HepG2 (cell line): Measurements from ENCODE around the gene ARHGAP5. TPM values are rescaled to one million over a fixed set of nuclear protein-coding genes. Genes with fewer than 3 reads are reported as not detected.

Experiments
- ARHGAP35 ChIP-seq: sonication (generic); formaldehyde crosslinking; IDR thresholded peaks from 2 replicates; pipeline ENCODE4 v1.9.0; 2022; ENCODE audit warnings: mild to moderate bottlenecking, inconsistent platforms, moderate library complexity, missing genetic modification reagents, borderline replicate concordance
- ARNT ChIP-seq: fragments of 450-650 bp; IDR thresholded peaks from 2 replicates; pipeline ENCODE4 v1.6.1; 2017
- CBX2 ChIP-seq, 2 experiments: fragments of 200-600 bp in 1 of 2; sonication (generic); formaldehyde crosslinking in 1 of 2; IDR thresholded peaks; 2 replicates each; pipeline versions ENCODE4 v1.7.0 to v1.8.1; 2018 to 2022; ENCODE audit warnings: low read depth in 2 of 2, low read length in 1 of 2, mild to moderate bottlenecking in 1 of 2, missing genetic modification reagents in 1 of 2
- CCDC6 ChIP-seq: sonication (generic); formaldehyde crosslinking; IDR thresholded peaks from 2 replicates; pipeline ENCODE4 v1.8.1; 2022; ENCODE audit warnings: mild to moderate bottlenecking, missing genetic modification reagents, moderate library complexity
- CEBPG ChIP-seq: IDR thresholded peaks from 2 replicates; pipeline ENCODE4 v1.6.1; 2016
- DR1 ChIP-seq: sonication (generic); formaldehyde crosslinking; IDR thresholded peaks from 2 replicates; pipeline ENCODE4 v1.8.0; 2021; ENCODE audit warnings: mild to moderate bottlenecking, missing genetic modification reagents, inconsistent platforms
- FOSL1 ChIP-seq: sonication (generic); formaldehyde crosslinking; IDR thresholded peaks from 2 replicates; pipeline ENCODE4 v1.9.0; 2021; ENCODE audit warnings: missing genetic modification reagents, borderline replicate concordance
- GATA4 ChIP-seq: sonication (generic); IDR thresholded peaks from 2 replicates; pipeline ENCODE4 v1.6.1; 2016; ENCODE audit warnings: antibody characterized with exemption, low read depth, borderline replicate concordance
- GATAD2A ChIP-seq: IDR thresholded peaks from 2 replicates; pipeline ENCODE4 v1.6.1; 2016
- HDAC6 ChIP-seq: fragments of 200-600 bp; sonication (generic); IDR thresholded peaks from 2 replicates; pipeline ENCODE4 v1.7.0; 2017; ENCODE audit warnings: mild to moderate bottlenecking, antibody characterized with exemption, low read length, low read depth
- JUN ChIP-seq: sonication (generic); formaldehyde crosslinking; IDR thresholded peaks from 2 replicates; pipeline ENCODE4 v1.4.0; 2020; ENCODE audit warnings: mild to moderate bottlenecking, missing genetic modification reagents
- KDM1A ChIP-seq: IDR thresholded peaks from 2 replicates; pipeline ENCODE4 v1.6.1; 2016; ENCODE audit warnings: missing compliant biosample characterization
- KLF16 ChIP-seq, 2 experiments: sonication (generic) in 1 of 2; formaldehyde crosslinking in 1 of 2; IDR thresholded peaks; 2 replicates each; pipeline versions ENCODE4 v1.6.1 to v1.8.0; 2016 to 2023; ENCODE audit warnings: missing genetic modification reagents in 2 of 2, missing compliant biosample characterization in 1 of 2
- MTF2 ChIP-seq: sonication (generic); formaldehyde crosslinking; IDR thresholded peaks from 2 replicates; pipeline ENCODE4 v1.5.0; 2020; ENCODE audit warnings: missing genetic modification reagents, borderline replicate concordance
- RFX5 ChIP-seq: IDR thresholded peaks from 2 replicates; pipeline ENCODE4 v1.6.1; 2011; ENCODE audit warnings: low read depth, low read length, improper control_type of control experiment
- SALL1 ChIP-seq: sonication (generic); formaldehyde crosslinking; IDR thresholded peaks from 2 replicates; pipeline ENCODE4 v1.8.0; 2022; ENCODE audit warnings: mild to moderate bottlenecking, missing genetic modification reagents
- SNAPC2 ChIP-seq: sonication (generic); formaldehyde crosslinking; IDR thresholded peaks from 2 replicates; pipeline ENCODE4 v1.8.1; 2022; ENCODE audit warnings: mild to moderate bottlenecking, missing genetic modification reagents
- ZBTB20 ChIP-seq: sonication (generic); formaldehyde crosslinking; IDR thresholded peaks from 2 replicates; pipeline ENCODE4 v1.8.1; 2023; ENCODE audit warnings: missing genetic modification reagents, low read depth, mild to moderate bottlenecking, borderline replicate concordance
- ZBTB46 ChIP-seq: sonication (generic); formaldehyde crosslinking; IDR thresholded peaks from 2 replicates; pipeline ENCODE4 v1.4.0; 2020; ENCODE audit warnings: mild to moderate bottlenecking, missing genetic modification reagents, borderline replicate concordance
- ZGPAT ChIP-seq: IDR thresholded peaks from 2 replicates; pipeline ENCODE4 v1.6.1; 2016; ENCODE audit warnings: mild to moderate bottlenecking
- ZNF230 ChIP-seq: sonication (generic); formaldehyde crosslinking; IDR thresholded peaks from 2 replicates; pipeline ENCODE4 v1.4.0; 2020; ENCODE audit warnings: mild to moderate bottlenecking, missing genetic modification reagents
- ZNF367 ChIP-seq: sonication (generic); formaldehyde crosslinking; IDR thresholded peaks from 2 replicates; pipeline ENCODE4 v1.4.0; 2020; ENCODE audit warnings: missing genetic modification reagents, borderline replicate concordance
- ZNF446 ChIP-seq: sonication (generic); formaldehyde crosslinking; IDR thresholded peaks from 2 replicates; pipeline ENCODE4 v1.5.0; 2020; ENCODE audit warnings: mild to moderate bottlenecking, missing genetic modification reagents
- ZNF550 ChIP-seq: sonication (generic); formaldehyde crosslinking; IDR thresholded peaks from 2 replicates; pipeline ENCODE4 v1.4.0; 2020; ENCODE audit warnings: mild to moderate bottlenecking, missing genetic modification reagents, borderline replicate concordance
- ZNF800 ChIP-seq: sonication (generic); formaldehyde crosslinking; IDR thresholded peaks from 2 replicates; pipeline ENCODE4 v1.4.0; 2020; ENCODE audit warnings: missing genetic modification reagents
- polyA plus RNA-seq, 8 experiments: library from polyadenylated mRNA; depleted of rRNA in 3 of 8; stranded (reverse) in 7 of 8; unstranded in 1 of 8; fragments of >200 nt; fragmentation: Illumina TruSeq in 4 of 8; extraction: Trizol in 4 of 8; gene quantifications; 2 replicates each; pipeline versions ENCODE4 v1.2.1 to v1.2.3, GENCODE V29; 2011 to 2016; ENCODE audit warnings: low read depth in 4 of 8, missing spikeins in 1 of 8, mixed read lengths in 1 of 8; ENCODE audit not compliant: insufficient read depth in 1 of 8
- total RNA-seq, 5 experiments: library from RNA; depleted of rRNA; stranded (reverse); fragments of >200 nt; fragmentation: Illumina TruSeq; extraction: Trizol; gene quantifications; 2 replicates each; pipeline ENCODE4 v1.2.3, GENCODE V29; 2016; ENCODE audit warnings: low read depth in 1 of 5
- TF ChIP-seq, protein P1 (sequence below): sonication (generic); formaldehyde crosslinking; IDR thresholded peaks from 2 replicates; pipeline ENCODE4 v1.5.1; 2020; ENCODE audit warnings: mild to moderate bottlenecking, missing genetic modification reagents, borderline replicate concordance

ARHGAP5 gene
- total and polyA plus RNA-seq, 2 of the 13 experiments (the other 11 are each of a cell fraction or from before 2014, with no cell fraction given), result 33.7 to 144 TPM

DNA sequence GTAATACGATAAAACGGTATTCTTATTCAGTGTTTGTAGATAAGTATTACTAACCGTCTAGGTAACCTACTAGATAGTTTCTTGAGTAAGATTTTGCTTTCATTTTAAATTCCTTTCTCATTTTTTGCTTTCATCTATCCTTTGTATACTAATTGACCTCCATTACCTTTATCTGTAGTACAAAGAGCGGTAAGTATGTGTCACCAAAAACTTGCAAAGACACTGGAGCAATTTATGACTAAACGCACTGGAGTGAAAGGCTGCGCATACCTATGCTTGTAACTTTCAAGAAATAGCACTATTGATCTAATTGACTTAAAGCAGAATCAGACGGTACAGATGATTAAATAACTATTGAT, 1.7 kb downstream of the ARHGAP5 start (continued):
- no peak for TF ChIP-seq SNAPC2 (CRISPR knock-in tag)
- no peak for TF ChIP-seq GATA4
- TF ChIP-seq ARNT, result no peak
- TF ChIP-seq MTF2 (CRISPR knock-in tag), result no peak
- TF ChIP-seq ZBTB20 (CRISPR knock-in tag), result no peak
- no peak for TF ChIP-seq RFX5
- TF ChIP-seq, protein P1, sequence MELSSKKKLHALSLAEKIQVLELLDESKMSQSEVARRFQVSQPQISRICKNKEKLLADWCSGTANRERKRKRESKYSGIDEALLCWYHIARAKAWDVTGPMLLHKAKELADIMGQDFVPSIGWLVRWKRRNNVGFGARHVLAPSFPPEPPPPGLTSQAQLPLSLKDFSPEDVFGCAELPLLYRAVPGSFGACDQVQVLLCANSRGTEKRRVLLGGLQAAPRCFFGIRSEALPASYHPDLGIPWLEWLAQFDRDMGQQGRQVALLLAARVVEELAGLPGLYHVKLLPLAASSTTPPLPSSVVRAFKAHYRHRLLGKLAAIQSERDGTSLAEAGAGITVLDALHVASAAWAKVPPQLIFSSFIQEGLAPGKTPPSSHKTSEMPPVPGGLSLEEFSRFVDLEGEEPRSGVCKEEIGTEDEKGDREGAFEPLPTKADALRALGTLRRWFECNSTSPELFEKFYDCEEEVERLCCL (CRISPR knock-in tag), result no peak
- no peak for TF ChIP-seq ZNF550 (CRISPR knock-in tag)
- no peak for TF ChIP-seq ARHGAP35
- no peak for TF ChIP-seq DR1 (CRISPR knock-in tag)
- no peak for TF ChIP-seq ZBTB46
- TF ChIP-seq HDAC6, result no peak
- TF ChIP-seq FOSL1 (CRISPR knock-in tag), result no peak
- no peak for TF ChIP-seq CBX2 (IDR thresholded peaks at IDR 0.05; ENCODE audit: low read depth, low read length)
- TF ChIP-seq CBX2 (CRISPR knock-in tag; IDR thresholded peaks at IDR 0.05; ENCODE audit: low read depth), result no peak
- TF ChIP-seq ZNF800 (CRISPR knock-in tag), result no peak
- peak; percentile 83 for TF ChIP-seq GATAD2A
- no peak for TF ChIP-seq KDM1A
- TF ChIP-seq CCDC6, result no peak
- no peak for TF ChIP-seq ZNF230 (CRISPR knock-in tag)
- no peak for TF ChIP-seq JUN (CRISPR knock-in tag)
- TF ChIP-seq KLF16 (CRISPR knock-in tag; IDR thresholded peaks at IDR 0.05), result no peak
- no peak; the same call in 1 of the 2 replicates for TF ChIP-seq SALL1 (CRISPR knock-in tag)
- TF ChIP-seq ZNF367 (CRISPR knock-in tag), result no peak
- no peak for TF ChIP-seq ZNF446 (CRISPR knock-in tag)
- no peak; the same call in 1 of the 2 replicates for TF ChIP-seq ZGPAT
- TF ChIP-seq CEBPG (CRISPR knock-in tag), result peak; percentile 35; the same call in 1 of the 2 replicates
- TF ChIP-seq, all 625 proteins: peak for 60
